HG03469 (cell line): ENCODE results near the gene DOK4.

Experiments
- ATAC-seq: cut with Tn5 transposase; IDR thresholded peaks from one replicate; pipeline ENCODE4 v1.9.1; 2021; ENCODE audit warnings: mild to moderate bottlenecking, moderate library complexity, moderate number of reproducible peaks; ENCODE audit not compliant: unreplicated experiment

The DOK4 gene

DNA sequence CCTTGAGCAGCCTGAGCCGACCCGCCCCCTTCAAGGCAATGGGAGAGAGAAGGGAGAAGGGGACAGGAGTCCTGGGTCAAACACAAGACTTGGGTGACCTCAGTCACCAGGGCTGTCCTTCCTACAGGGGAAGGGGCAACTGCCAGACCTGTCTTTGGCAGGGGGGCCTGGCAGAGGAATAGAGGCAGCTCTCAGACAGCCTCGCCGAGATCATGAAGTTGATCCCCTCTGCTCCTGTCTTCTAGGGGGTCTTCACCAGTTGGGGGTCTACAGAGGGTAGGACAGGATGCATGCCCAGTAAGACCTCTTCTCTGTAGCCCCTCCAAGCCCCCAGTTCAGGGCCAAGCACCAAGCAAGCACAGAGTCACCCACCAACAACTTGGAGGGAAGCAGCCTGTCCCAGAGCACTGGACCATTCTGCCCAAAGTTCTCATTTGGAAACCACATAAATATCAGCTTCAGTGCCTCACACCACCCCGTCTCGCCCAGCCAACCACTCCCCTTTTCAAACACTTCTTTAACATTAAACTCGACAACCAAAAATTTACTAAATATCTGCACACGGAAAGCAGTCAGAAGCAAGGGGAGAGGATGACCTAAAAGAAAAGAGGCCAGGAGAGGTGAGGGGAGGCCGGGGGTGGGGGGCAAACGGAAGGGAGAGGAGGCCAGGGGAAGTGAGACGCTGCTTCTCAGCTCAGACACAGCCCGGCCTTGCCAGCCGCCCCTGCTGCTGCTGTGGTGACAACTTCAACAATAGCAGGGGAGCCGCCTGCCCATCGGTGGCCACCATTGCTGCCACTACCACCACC lies 7.7 kb downstream of the DOK4 start:
- no peak for ATAC-seq

- ATAC-seq, result no peak
These were observed 8.6 kb downstream of the DOK4 start for GRCh38 chr16:57477531-57478202.

- no peak for ATAC-seq
These were observed 9.5 kb downstream of the DOK4 start for GRCh38 chr16:57476546-57477410.

DNA sequence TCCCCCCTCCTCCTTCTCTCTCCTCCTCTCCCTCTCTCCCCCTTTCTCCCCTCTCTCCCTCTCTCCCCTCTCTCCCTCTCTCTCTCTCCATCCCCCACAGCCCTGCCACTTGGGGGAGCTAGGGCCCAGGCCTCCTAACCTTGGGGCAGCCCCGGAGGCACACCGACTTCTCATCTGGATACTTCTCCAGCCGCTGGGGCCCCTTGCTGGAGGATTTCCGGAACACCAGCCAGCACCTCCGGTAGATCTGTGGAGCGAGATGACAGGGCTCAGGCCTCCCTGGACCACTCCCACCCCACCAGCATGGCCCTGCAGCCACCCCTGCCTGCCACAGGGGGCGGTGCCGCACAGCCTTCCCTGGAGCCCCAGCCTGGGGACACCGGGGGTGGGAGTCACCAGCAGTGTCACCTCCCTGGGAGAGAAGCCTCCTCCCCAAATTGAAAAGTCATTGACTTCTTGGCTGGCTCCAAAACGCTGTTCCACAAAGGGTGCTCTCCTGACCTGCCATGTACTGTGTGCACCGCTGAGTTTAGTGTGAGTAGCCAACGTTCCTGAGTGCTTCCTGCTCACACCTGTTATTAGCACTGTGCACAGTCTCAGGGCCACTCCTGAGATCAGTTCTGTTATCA lies 10.5 kb downstream of the DOK4 start:
- ATAC-seq, result peak; percentile 72

GRCh38 chr16:57474671-57475661 lies 11.3 kb downstream of the DOK4 start:
- ATAC-seq, result no peak

GRCh38 chr16:57473906-57474305 lies 12.4 kb downstream of the DOK4 start:
- no peak for ATAC-seq

DNA sequence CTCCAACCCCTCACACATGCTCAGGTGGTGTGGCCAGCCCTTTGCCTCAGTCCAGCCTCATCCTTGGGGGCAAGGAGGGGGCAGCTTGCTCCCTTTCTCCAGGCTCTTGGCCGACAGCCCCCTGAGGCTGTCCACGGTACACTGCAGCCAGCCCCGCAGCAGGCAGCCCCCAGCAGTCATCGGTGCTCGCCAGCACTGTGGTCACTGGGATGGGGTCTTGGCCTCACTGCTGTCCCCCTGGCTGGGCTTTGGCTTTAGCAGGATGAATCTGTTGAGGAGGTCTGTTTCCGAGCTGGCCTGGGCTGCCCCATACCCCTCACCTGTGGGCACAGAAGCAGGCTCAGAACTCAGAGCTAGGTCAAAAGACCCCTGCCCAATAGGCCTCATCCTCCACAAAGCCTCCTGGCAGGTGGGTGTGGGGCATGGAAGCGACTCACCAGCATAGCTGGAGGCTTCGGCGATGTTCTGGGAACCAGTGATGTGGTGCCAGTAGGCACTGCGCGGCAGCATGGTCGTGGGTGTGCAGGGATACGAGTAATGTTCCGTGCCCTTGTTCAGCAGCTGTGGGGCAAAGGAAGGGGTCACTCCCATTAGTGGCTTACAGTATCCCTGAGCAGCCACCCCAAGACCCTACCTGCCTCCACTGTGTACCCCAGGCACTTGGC lies 13.0 kb downstream of the DOK4 start:
- no peak for ATAC-seq

DNA sequence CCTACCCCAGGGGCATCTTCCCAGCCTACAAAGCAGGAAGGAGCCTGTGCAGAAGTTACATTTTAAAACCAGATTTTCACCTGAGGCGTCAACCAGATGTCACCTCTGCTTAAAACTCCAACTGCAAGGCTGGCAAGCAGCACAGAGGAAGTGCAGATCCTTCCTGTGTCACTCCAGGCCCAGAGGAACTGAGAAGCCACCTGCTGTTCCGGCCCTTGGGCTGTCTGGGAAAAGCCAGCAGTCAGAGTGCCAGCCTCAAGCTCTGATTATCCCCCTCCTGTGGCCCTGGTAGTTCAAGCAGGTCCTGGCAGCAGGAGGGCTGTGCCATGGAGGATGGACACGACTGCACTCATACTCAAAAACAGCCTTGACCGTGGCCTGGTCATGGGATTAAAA lies 13.6 kb downstream of the DOK4 start:
- no peak for ATAC-seq

DNA sequence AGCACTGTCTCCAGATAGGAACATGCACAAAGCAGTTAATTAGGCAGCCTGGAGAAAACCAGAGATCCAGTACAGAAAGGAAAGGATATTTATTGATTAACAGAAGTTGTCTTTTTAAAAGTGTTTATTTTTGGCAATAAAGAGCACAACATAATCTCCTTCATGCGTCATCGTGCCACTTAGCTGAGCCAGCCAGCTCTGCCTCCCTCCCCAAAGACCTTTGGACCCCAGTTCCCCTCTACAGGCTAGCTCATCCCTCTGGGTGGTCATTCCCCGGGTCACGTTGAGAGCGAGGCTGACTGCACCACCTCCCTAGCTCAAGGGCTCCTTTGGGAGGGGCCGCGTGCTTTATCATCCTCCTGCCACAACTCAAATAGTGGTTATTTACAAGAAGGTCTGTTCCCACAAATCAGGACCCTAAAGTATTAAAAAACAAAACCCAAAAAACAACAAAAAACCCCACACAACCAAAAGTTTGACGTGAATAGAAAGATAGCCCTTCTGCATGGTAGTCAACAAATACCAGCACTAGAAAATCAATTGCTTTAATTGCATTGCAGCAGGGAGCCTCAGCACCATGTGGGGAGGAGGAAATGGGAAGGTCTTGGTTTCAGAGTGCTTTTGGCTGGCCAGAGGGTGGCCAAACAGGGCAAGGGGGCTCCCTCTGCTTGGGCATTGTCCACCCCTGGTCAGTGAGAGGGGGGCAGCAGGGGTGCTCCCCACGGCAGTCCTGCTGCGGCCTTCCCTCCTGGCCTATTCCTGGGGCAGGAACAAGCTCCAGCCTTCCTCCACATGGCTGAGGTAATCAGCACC lies 14.2 kb downstream of the DOK4 start:
- ATAC-seq, result no peak

DNA sequence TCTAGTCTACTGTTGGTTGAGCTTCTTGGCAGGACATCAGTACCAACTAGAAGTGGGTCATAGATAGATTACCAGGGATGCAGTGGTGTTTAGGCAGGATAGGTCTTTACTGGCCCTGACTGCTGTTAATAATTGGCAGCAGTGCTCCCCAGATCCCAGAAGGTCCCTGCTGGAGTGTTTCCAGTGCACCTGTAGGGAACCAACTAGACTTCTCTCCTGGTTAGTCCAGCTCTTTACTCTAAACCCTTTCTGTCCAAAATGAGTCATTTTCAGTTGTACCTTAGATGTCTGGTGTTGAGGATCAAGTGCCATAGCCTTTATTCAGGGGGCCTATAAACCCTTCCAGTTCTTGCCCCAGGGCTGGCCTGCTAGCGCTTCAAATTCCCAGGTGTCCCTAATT lies 15.1 kb downstream of the DOK4 start:
- no peak for ATAC-seq

GRCh38 chr16:57470711-57471110 lies 15.6 kb downstream of the DOK4 start:
- no peak for ATAC-seq

DNA sequence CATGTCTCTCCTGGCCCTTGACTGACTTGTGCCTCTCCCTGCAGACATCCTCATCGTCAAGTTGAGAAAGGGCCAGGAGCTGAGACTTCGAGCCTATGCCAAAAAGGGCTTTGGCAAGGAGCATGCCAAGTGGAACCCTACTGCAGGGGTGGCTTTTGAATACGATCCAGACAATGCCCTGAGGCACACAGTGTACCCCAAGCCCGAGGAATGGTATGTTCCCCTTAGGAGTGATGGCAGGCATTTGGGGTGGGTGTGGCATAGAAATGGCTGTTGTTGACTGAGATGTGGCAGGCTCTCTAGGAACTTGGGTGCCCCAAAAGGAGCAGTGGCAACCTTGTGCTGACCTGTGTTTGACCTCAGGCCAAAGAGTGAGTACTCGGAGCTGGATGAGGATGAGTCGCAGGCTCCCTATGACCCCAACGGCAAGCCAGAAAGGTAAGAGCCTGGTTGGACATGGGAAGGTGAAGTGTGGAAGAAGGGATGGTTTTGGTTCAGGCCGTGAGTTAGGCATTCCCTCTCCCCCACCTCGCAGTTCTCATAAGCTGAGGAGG lies 16.3 kb downstream of the DOK4 start:
- no peak for ATAC-seq

DNA sequence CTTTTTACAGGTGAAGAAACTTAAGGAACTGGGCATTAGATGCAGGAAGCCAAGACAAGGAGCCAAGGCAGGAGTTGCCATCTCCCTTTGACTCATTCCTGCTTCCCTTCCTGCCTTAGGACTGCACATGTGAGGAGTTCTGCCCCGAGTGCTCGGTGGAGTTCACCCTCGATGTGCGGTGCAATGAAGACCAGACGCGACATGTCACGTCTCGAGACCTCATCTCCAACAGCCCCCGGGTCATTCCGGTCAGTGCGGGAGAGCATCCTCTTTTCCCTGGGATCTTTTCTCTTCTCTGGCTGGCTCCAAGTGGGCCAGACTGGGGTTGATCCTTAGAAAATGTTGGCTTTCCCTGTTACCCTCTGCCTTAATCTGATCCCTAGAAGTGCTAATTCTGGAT lies 17.2 kb downstream of the DOK4 start:
- ATAC-seq, result no peak

DNA sequence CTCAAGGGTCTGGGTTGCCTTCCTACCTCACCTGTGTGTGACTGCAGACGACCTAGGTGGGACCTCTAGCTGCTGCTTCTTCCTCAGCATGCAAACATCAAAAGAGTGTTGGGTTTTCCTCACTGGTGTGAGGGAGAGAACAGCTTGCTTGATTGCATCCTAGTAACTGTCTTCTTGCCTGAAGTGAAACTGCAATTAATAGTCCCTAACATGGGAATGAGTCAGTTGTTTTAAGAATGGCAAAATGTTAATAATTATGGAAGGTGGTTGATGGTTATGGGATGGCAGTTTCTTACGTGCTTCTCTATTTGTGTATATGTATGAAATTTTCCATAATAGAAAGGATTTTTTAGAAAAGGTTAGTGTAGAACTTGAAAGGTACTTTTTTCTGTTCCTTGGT lies 17.9 kb downstream of the DOK4 start:
- no peak for ATAC-seq

DNA sequence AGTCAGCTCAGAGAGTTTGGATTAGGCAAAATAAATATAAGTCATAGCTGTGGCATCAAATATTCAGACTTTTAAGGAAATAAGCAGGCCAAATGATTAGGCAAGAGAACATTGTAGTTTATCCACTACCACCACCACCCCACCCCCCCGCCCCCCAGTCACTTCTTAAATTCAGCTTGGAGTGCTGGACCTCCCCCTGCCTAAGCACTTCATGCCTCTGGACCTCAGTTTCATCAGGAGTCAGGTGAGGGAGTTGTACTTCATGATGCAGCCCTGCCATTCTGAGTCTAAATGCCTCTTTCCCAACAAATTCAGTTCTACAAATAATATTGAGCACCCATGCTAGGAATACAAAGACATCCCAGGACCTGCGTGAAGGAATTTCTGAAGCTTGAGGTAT lies 21.8 kb downstream of the DOK4 start:
- no peak for ATAC-seq

DNA sequence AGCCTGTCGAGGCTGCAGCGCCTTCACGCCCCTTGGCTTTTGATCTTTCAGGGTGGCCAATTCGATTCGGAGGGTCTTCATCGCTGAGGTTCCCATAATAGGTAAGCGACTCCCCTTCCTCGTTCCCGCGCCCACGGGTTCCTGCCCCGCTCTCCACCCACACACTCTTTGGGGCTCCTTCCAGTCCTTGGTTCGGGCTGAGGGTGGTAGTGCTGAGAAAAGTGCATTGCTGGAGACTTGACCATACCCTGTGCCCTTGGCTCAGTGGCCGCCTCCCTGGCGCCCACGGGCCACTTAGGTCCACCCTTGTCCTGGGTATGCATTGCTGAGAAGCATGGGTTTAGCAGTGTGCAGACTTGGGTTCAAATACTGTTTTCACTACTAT lies 23.3 kb downstream of the DOK4 start:
- ATAC-seq, result no peak

- ATAC-seq, result peak; percentile 78
These were observed 23.9 kb downstream of the DOK4 start, which contains the start of gene POLR2C for GRCh38 chr16:57462209-57462977. TSS of gene POLR2C (plus strand) at chr16:57462679. CDS start at chr16:57462725, 46 bp downstream.
